Neural progenitor cell (in vitro differentiated cells): Measurements from ENCODE around the gene KCNH6. TPM values are rescaled to one million over a fixed set of nuclear protein-coding genes. Genes with fewer than 3 reads are reported as not detected.

ENCODE experiments used
- DNase-seq: peaks from one replicate; pipeline ENCODE4 v3.0.0-alpha.2; 2016; ENCODE audit warnings: low spot score
- H2AFZ ChIP-seq: fragments of 200-600 bp; sonication (generic); replicated peaks from 2 replicates; pipeline ENCODE4 v1.6.1; 2016; ENCODE audit warnings: antibody characterized with exemption
- H3F3A ChIP-seq: fragments of 200-600 bp; sonication (generic); 2 replicates; pipeline ENCODE4 v1.6.1; 2016; ENCODE audit warnings: antibody characterized with exemption, low read depth
- H3K27ac ChIP-seq: fragments of 200-600 bp; sonication (generic); 2 replicates; pipeline ENCODE4 v1.5.1; 2016; ENCODE audit warnings: mild to moderate bottlenecking
- H3K27me3 ChIP-seq: fragments of 200-600 bp; sonication (generic); 2 replicates; pipeline ENCODE4 v1.6.1; 2016; ENCODE audit warnings: mild to moderate bottlenecking, moderate library complexity
- H3K36me3 ChIP-seq: fragments of 200-600 bp; sonication (generic); 2 replicates; pipeline ENCODE4 v1.5.1; 2016
- H3K4me1 ChIP-seq: fragments of 200-600 bp; sonication (generic); 2 replicates; pipeline ENCODE4 v1.6.1; 2016; ENCODE audit warnings: mixed run types
- H3K4me2 ChIP-seq: fragments of 200-600 bp; sonication (generic); 2 replicates; pipeline ENCODE4 v1.6.1; 2016
- H3K4me3 ChIP-seq: fragments of 200-600 bp; sonication (generic); 2 replicates; pipeline ENCODE4 v1.5.1; 2016
- H3K79me2 ChIP-seq: fragments of 200-600 bp; sonication (generic); 2 replicates; pipeline ENCODE4 v1.6.1; 2016; ENCODE audit warnings: low read depth
- H3K9ac ChIP-seq: fragments of 200-600 bp; sonication (generic); 2 replicates; pipeline ENCODE4 v1.6.1; 2016
- H3K9me3 ChIP-seq: fragments of 200-600 bp; sonication (generic); 2 replicates; pipeline ENCODE4 v1.5.1; 2016; ENCODE audit warnings: low read depth
- H4K20me1 ChIP-seq: fragments of 200-600 bp; sonication (generic); 2 replicates; pipeline ENCODE4 v1.6.1; 2016; ENCODE audit warnings: low read depth
- H3K27ac Mint-ChIP-seq: 3 replicates; pipeline ENCODE4 v1.8.0; 2021; ENCODE audit warnings: mixed read lengths
- H3K27me3 Mint-ChIP-seq: 2 replicates; pipeline ENCODE4 v1.8.0; 2022; ENCODE audit warnings: low read depth, mild to moderate bottlenecking, inconsistent platforms, moderate library complexity, mixed read lengths; ENCODE audit not compliant: insufficient read depth
- H3K36me3 Mint-ChIP-seq: 3 replicates; pipeline ENCODE4 v1.8.0; 2021; ENCODE audit warnings: mixed read lengths
- H3K4me1 Mint-ChIP-seq: 3 replicates; pipeline ENCODE4 v1.8.0; 2021; ENCODE audit warnings: mixed read lengths
- H3K4me3 Mint-ChIP-seq: 3 replicates; pipeline ENCODE4 v1.8.0; 2021; ENCODE audit warnings: mild to moderate bottlenecking, moderate library complexity, mixed read lengths
- H3K9me3 Mint-ChIP-seq: 3 replicates; pipeline ENCODE4 v1.8.0; 2020; ENCODE audit warnings: mixed read lengths
- EZH2 ChIP-seq: fragments of 200-600 bp; sonication (generic); IDR thresholded peaks from 2 replicates; pipeline ENCODE4 v1.6.1; 2017; ENCODE audit warnings: antibody characterized with exemption, mild to moderate bottlenecking, moderate library complexity
- EZH2phosphoT487 ChIP-seq: fragments of 200-600 bp; sonication (generic); IDR thresholded peaks from 2 replicates; pipeline ENCODE4 v1.6.1; 2017; ENCODE audit warnings: antibody characterized with exemption
- total RNA-seq: library from RNA; depleted of rRNA; stranded (reverse); fragments of >200 nt; gene quantifications from 2 replicates; pipeline ENCODE4 v1.2.3, GENCODE V29; 2015; ENCODE audit warnings: low replicate concordance
- TF ChIP-seq, protein P1 (sequence below): fragments of 200-600 bp; sonication (generic); IDR thresholded peaks from 2 replicates; pipeline ENCODE4 v1.5.1; 2017; ENCODE audit warnings: antibody characterized with exemption, mild to moderate bottlenecking

Gene KCNH6
- total RNA-seq, 1 donor from 2014 or later, result not detected

- Histone ChIP-seq H2AFZ (no peak overlapping the region), H3K79me2 (no peaks in the 10 kb centered on the region), H3K27me3 (no peaks in the 10 kb centered on the region), H4K20me1 (no peaks in the 10 kb centered on the region), H3K4me2 (no peak overlapping the region), H3K27ac (no peak overlapping the region), H3K4me1 (no peaks in the 10 kb centered on the region), H3F3A (no peaks in the 10 kb centered on the region), H3K36me3 (no peaks in the 10 kb centered on the region), H3K9ac (no peak overlapping the region), H3K9me3 (no peaks in the 10 kb centered on the region), H3K4me3 (no peak overlapping the region)
- Mint-ChIP-seq H3K4me1 (no peaks in the 10 kb centered on the region), H3K36me3 (no peaks in the 10 kb centered on the region), H3K27me3 (peaks cover 6% of the 10 kb centered on the region), H3K27ac (no peak overlapping the region), H3K4me3 (no peak overlapping the region), H3K9me3 (no peaks in the 10 kb centered on the region)
- TF ChIP-seq, protein P1, sequence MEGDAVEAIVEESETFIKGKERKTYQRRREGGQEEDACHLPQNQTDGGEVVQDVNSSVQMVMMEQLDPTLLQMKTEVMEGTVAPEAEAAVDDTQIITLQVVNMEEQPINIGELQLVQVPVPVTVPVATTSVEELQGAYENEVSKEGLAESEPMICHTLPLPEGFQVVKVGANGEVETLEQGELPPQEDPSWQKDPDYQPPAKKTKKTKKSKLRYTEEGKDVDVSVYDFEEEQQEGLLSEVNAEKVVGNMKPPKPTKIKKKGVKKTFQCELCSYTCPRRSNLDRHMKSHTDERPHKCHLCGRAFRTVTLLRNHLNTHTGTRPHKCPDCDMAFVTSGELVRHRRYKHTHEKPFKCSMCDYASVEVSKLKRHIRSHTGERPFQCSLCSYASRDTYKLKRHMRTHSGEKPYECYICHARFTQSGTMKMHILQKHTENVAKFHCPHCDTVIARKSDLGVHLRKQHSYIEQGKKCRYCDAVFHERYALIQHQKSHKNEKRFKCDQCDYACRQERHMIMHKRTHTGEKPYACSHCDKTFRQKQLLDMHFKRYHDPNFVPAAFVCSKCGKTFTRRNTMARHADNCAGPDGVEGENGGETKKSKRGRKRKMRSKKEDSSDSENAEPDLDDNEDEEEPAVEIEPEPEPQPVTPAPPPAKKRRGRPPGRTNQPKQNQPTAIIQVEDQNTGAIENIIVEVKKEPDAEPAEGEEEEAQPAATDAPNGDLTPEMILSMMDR, result no peak
- TF ChIP-seq EZH2 (no peak), EZH2phosphoT487 (no peak)
- no peak for DNase-seq
Measured at GRCh38 chr17:63514974-63515373, 8.2 kb upstream of the KCNH6 start.

DNA sequence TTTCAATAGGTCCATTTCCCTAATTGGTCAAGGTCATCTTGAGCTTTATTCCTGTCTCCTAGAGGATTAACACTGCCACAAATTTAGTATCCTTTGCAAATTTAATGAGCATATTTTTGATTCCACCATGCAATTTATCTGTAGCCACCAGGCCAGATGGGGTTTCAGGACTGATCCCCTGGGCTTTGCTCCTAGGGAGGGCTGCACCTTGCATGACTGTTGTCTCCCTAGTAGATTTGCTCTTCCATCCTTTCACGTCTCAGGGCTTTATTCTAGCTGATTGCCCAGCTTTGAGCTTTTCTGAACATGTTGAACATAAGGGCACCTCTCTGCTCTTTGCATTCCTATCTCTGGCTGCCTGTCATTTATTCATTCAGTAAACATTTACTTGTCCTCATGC, 7.7 kb upstream of the KCNH6 start:
- Mint-ChIP-seq H3K27ac (no peak overlapping the region), H3K4me1 (no peaks in the 10 kb centered on the region), H3K9me3 (no peaks in the 10 kb centered on the region), H3K4me3 (no peak overlapping the region), H3K27me3 (peaks cover 6% of the 10 kb centered on the region), H3K36me3 (no peaks in the 10 kb centered on the region)
- Histone ChIP-seq H3K4me1 (no peaks in the 10 kb centered on the region), H3K36me3 (no peaks in the 10 kb centered on the region), H3K27me3 (no peaks in the 10 kb centered on the region), H2AFZ (no peak overlapping the region), H3K4me3 (no peak overlapping the region), H3K9ac (no peak overlapping the region), H3F3A (no peaks in the 10 kb centered on the region), H3K27ac (no peak overlapping the region), H3K9me3 (no peaks in the 10 kb centered on the region), H3K4me2 (no peak overlapping the region), H3K79me2 (no peaks in the 10 kb centered on the region), H4K20me1 (no peaks in the 10 kb centered on the region)
- DNase-seq, result no peak
- no peak for TF ChIP-seq EZH2
- no peak for TF ChIP-seq EZH2phosphoT487
- TF ChIP-seq, protein P1, result no peak

DNA sequence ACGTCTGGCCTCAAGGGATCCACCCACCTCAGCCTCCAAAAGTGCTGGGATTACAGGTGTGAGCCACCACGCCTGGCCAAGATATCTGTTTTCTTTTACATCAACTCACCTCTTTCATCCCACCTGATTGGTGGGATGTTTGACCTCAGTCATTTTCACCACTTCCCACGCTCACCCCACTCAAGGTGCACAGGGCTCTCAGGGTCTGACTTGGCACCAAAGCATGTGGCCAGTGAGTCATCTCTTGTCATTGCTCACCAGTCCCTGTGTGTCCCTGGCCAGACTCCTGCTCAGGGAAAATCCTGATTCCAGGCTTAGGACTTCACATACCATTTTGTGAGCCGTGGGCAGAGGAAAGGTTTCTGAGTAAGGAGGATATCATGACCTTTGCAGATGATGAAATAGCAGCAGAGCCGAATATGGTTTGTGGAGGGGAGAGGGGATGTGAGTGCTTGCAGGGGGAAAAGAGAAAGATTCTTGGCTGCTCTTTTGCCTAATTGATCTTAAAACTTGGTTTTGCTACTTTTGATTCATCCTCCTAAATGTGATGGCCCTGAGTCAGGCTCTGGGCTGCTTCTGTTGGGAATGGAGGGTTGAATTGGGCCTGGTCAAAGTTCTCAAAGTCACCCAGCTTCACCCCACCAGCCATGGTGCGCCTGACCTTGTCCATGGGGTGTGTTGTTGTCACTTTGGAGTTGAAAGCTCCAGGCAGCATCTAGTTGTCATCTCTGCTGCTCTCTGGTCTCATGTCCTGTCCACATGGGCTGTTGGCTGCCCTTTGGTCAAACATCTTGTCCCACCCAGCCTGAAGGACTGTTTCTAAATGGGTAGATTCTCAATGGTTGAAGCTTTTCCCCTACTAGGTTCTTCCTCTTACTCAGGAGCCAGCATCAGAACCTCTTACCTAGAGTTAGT, 6.0 kb upstream of the KCNH6 start:
- H3K4me3 Mint-ChIP-seq, result no peak overlapping the region
- H3K36me3 Mint-ChIP-seq, result no peaks in the 10 kb centered on the region
- Histone ChIP-seq H3K27ac (no peak overlapping the region), H3K4me1 (no peaks in the 10 kb centered on the region), H2AFZ (no peak overlapping the region), H3K27me3 (no peaks in the 10 kb centered on the region), H3K36me3 (no peaks in the 10 kb centered on the region), H3K4me3 (no peak overlapping the region), H3K79me2 (no peaks in the 10 kb centered on the region), H4K20me1 (no peaks in the 10 kb centered on the region), H3F3A (no peaks in the 10 kb centered on the region), H3K9ac (no peak overlapping the region), H3K9me3 (no peaks in the 10 kb centered on the region), H3K4me2 (no peak overlapping the region)
- H3K9me3 Mint-ChIP-seq, result no peaks in the 10 kb centered on the region
- no peaks in the 10 kb centered on the region for H3K4me1 Mint-ChIP-seq
- H3K27me3 Mint-ChIP-seq, result peaks cover 13% of the 10 kb centered on the region
- no peak overlapping the region for H3K27ac Mint-ChIP-seq
- TF ChIP-seq, protein P1, result no peak
- TF ChIP-seq EZH2phosphoT487, result no peak
- TF ChIP-seq EZH2, result no peak
- no peak for DNase-seq
